GM15510 (cell line): Measurements from ENCODE around the gene ARGLU1.

Experiments
- POLR2A ChIP-seq: IDR thresholded peaks from 3 replicates; pipeline ENCODE4 v1.6.1; 2011; ENCODE audit warnings: borderline replicate concordance; ENCODE audit not compliant: insufficient read length; ENCODE audit errors: extremely low read depth

The ARGLU1 gene

DNA sequence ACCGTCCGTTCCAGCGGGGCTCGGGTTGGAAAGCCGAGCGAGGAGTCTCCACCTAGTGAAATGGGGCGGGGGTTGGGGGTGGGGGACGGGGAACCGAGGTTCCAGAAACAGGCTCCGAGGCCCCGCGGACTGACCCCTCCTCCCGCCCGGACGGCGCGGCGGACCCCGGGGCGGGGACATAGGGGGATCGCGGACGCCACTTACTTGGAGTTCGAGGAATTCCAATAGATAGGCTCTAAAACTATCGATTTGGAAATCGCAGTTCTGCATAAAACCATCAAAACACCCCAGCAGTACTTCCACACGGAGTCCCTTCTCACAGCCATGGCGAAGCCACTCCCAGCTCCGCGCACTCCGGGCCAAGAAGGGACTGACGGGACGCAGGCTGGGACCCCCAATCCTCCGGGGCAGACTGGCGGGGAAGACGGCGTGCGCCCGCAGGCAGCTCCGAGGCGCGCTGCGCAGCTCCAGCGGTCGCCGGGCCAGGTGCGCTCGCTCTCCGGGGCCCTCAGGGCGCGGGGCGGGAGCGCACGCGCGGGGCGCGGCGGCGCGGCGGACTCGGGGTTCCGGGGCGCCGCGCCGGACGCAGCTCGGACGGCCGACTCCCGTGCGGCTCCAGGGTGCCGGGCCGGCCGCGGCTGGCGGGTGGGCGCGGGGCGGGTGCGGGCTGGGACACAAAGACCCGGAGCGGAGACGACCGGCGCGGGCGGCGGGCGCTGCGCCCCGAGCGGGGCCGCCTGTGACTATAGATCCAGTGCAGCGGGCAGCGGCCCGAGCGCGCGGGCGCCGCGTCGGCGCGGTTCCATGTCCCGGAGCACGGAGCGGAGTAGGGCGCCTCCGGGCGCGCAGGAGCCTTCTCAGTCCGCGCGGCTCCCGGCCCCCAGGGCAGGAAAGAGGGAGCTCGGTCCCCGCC lies 33.0 kb downstream of the ARGLU1 start:
- TF ChIP-seq POLR2A, result no peak

DNA sequence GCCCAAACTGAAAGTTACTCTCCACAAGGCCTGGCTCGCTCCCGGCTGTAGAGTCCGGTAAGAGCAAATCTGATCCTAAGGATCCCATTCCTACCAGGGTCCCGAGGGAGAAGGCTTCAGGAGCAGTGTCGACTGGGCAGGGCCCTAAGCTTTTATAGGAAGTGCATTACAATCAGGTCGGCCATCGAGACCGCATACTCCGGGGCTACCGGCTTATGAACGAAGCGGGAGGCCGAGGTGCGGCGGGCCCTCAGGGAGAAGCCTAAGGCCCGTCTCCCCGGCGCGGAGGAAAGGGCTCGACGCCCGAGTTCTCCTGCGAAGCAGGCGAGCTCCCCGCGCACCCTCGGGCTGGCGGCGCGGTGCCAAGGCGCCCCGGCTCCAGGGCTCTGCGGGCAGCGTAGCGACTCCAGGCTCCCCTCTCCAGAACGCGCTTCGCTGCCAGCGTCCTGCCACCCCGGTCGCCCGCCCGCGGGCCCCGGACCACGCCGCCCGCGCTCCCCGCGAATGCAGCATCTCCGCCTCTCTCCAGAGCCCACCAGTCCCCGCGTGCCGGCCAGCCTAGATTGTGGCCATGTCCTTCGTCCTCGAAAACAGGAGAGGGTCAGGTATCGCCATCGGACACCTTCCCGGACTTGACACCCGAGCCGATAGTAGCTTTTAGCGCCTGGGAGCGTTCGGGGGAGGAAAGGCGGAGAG lies 33.8 kb downstream of the ARGLU1 start:
- TF ChIP-seq POLR2A, result no peak

DNA sequence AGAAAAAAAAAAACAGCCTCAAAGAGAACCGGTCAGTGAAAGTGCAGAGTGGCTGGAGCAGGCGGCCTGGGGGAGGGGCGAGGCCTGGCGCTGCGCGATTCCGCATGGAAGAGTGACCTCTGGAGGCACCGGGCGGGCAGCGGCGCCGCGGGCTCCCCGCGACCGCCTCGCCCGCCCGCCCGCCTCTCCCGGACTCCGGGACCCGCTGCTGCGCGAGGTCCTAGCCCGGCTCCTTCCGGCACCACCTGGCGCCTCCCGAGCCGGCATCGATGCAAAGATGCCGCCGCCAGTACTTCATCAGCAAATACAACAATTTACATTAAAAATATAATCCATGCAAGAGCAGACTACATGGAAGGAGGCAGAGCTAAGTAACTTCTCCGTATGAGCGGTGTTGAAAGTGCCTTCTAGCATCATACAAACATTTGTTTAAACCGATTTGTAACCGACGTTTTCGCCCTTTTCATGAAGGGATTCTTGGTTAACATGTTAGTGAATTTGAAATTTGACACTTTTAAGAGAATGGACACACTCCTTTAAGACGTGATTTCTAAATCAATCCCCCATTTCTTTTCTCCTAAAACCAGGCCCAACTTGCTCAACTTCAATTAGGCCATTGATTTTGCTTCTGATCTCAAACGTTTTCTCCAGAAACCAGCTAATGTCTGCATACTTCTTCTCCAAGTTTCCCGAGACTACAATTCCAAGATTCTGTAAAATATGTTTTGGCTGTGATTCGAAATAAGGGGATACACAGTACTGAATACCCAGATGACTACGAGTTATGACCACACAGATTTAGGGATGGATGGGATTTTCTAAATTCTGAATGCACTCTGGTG lies 34.6 kb downstream of the ARGLU1 start:
- TF ChIP-seq POLR2A, result no peak

DNA sequence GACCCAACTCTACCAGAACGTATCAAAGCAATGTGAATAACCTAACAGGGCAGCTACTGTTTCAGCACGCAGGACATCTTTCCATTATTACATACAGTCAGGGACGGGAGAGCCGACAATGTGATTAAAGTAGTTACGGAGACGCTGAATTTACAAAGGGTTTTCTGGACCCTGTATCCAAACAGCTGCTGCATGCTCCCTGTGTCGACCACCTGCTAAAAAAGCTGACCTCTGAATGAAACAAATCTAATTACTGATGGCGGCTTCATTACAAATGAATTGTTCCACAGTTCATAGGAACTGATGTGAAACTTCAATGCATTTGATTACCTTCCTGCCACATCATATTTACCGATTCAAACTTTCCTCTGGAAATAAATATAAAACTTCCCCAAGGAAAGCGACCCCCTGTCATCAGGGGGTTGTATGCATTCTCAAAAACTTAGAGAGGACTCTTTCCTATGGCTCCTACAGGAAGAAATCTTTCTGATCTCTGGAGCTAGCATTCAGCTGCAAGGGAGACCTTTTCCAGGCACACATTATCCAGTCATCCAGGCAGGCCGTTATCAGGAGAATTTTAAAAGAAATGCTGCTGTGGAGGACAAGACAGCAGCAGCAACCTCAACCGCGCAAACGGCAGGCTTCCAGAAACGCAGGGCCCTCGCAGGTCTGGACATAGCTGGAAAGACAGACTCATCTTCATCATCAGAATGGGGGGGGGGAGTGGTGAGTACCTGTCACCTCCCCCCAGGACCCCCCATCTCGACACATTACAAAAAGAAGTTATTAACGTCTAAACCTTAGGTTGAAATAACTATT lies 35.6 kb downstream of the ARGLU1 start:
- TF ChIP-seq POLR2A, result no peak

DNA sequence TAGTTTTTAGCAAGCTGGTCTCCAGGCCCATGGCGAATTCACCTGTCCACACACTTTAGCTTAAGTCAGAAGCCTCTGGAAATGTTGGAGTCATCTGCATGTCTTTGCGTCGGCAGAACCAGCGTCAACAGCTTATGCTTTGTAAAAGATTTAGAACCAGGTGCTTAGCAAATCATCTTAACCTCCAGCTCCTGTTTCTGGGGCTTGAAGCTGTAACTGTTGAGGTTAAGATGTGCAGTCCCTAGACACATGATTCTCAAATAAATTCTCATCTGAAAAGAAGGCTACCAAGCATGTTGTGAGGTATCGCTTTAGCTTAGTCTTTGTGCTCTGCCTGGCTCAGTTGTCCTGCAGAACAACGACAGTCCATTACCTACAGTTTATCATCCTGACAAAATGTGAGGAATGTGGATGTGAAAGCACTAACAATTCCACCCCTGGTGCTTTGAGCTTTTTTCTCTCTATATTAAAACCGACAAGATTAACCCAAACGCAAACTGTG lies 36.9 kb downstream of the ARGLU1 start:
- TF ChIP-seq POLR2A, result no peak

DNA sequence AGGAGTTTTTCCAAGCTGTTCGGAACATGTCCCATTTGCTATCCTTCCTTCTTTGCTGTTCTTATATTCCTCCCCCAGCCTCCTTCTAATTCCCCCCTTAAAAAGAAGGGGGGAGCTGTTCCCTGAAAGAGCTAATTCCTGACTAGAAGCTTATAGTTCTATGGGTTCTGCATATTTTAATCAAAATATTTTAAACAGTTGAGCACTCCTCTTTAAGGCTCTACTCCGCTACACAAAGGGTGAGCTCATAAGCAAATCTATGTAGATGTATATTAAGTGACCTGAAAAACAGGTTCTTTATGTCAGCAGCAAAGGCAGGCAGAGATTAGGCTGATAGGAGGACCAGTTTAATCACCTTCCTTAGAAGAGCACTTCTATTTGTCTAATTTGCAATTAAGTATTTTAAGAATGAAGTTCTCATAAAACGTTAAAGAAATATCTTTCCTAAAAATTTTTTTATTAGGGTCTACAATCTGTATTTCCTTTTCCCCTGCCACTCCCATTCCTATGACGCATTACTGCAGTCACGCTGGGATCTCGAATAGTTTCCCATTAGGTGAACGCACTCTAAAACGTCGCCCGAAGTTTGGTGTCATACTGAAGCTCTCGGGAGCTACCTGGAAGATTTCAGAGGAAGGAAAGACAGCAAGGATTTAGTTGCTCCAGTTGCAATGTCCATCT lies 37.6 kb downstream of the ARGLU1 start:
- no peak for TF ChIP-seq POLR2A

DNA sequence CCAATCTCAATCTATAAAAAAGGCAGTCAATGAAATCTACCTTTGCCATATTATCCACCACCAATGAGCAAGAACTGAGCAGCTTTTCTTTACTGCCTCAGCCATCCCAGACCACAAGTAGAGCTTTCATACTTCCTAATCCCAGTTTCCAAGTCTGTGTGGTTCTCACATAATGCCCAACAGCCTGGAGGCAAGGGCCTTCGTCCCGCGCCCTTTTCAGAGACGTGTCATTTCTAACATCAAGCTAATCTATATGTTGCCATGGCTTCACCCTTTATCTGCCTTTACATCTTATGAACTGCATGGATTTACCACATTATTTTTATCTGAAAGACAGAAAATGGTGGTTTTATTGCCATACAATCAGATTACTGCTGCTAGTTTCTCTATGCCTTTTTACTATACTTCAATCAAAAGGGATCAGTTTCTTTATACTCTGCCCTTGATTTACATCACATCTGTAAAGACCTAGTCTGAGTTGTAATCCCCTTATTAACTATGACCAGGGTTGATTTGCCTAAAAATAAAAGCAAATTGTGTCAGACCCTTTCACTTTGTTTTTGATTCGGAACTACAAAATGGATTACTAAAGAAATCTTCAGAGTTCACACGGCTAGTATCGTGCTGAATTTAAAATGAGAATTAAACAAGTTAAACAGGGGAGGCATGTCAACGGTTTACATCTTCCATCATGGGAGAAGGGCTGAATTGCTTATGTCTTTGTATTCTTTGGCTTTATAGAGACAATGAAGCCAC lies 38.3 kb downstream of the ARGLU1 start:
- no peak for TF ChIP-seq POLR2A

DNA sequence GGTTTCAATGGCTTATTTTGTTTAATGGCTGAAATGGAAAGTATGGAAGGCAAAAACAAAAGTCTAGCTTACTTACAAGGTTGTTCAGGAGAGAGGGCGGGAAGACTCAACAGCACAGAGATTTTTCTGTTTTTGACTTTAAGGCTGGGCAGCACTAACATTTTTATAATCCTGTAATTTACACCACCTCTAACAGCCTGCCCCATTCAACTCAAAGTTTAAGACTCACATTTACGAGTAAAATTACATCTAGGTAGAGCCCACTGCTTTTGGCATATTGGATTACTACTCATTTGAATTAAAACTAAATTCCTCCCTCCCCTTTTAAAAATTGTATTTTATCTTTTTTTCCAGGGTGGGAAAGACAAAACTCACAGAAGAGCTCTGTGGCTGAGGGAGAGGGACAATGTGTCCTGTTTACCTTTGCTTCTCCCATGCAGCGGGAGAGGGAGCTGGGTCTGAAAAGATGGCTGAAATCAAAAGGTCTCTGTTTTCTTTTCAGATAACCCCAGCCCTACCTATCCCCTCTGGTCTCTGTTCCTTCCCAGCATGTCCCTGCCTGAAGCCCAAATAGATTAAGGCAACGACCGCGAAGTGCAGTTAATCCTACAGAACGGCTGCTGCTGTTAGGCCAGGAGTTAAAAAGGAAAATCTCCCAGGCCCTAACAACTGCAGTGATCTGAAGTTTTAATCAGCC lies 39.1 kb downstream of the ARGLU1 start:
- TF ChIP-seq POLR2A, result no peak

DNA sequence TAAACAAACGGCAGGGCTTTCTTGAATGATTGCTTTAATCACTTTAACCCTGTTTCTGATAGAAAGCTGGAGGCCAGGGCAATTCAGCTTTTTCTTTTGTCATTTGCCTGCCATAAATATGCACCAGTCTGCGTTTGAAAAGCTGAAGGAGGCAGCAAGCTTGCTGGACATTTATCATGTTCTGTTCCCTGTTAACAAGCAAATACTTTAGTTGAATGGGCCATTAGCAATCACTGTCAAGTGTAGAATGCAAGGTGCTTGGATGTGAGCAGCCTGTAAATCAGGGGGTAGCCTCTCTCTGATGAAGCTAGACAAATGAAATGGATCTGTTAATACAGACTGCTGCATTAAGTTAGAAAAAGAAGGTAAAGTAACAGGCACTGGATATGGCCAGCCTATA lies 40.1 kb downstream of the ARGLU1 start:
- TF ChIP-seq POLR2A, result no peak

DNA sequence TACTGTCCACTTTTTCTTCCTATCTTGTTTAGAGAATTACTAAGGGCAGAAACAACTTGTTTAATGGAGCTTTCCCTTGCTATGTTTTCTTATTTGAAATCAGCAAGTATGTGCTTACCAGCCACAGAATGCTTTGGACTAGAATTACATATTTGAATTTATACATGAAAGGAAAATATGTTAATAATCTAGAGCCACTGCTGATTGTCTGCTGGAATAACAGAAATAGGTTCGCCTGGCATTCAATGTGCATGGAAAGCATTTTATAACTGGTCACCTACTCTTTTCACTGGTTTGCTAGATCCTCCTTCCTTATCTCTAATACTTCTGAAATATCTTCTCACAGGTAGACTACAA lies 40.5 kb downstream of the ARGLU1 start:
- TF ChIP-seq POLR2A, result no peak

DNA sequence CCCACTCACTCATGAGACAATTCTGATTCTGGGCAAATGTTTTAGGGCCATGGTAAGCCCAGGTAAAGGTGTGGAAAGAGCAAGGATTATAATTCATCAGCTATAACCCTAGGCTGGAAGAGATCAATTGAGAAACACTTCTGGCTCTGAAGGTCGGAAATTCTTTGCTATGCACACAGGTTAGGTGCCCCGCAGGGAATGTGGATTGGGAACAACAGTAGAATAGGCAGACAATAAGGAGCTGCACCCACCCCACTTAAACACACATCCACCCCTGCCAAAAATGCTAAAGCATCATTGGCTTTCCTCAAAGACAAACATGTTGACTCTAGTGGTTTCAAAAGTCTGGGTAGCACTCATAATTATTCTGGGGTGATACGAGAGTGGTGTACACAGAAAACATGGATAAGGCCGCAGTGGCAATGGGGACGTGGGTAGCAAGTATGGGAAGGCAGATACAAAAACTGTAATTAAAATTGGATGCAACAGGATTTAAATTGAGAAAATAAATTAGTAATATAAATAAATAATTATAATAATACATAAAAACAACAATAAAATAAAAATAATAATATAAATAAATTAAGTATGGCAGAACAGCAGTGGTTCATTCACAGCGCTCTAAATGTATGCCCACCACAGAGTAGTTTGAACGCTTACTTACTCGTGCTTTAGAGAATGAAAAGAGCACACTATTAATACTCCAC lies 41.0 kb downstream of the ARGLU1 start:
- no peak for TF ChIP-seq POLR2A

DNA sequence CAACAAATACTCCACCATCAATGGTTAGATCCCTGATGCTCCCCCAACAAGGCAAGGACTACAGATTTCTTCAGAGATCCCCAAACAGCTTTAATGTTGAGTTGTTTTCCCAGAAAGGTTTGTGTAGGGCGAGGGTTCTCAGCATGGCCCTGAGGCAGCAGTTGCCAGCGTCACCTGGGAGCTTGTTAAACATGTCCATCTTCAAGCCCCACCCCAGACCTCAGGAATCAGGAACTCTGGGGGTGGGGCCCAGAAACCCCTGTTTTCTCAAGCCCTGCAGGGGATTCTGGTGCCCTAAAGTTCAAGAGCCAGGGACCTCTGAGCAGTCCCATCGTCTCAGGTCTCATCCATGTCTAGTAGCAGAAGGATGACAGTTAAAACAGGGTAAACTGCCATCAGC lies 42.1 kb downstream of the ARGLU1 start:
- TF ChIP-seq POLR2A, result no peak

DNA sequence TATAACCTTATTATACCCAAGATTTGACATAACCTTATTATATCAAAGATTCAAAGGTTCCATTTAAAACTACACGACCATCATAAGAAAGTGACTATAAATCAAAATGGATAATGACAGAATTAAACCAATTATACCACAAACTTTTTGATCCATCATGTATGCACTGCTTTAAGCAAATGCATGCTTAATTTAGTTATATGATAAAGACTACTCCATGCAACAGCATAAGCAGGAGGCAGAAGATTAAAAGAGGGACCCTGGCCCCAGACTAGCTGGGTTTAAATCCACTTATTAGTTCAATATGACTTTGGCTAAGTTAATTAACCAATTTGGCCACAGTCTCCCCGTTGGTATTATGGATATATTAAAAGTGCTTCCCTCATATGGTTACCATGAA lies 43.8 kb downstream of the ARGLU1 start:
- no peak for TF ChIP-seq POLR2A
